NK-92 (cell line): ENCODE data around the gene IFT80.
"Not testable (repeated sequence)": the region's sequence is repeated elsewhere in the genome, so short reads cannot be mapped to it uniquely, and the experiment has no call there.

ENCODE experiments used
- DNase-seq: peaks from one replicate; lab custom pipeline; 2025; ENCODE audit not compliant: unreplicated experiment; lab: John Stamatoyannopoulos, UW

IFT80 gene

GRCh38 chr3:160280836-160281235 is 118.2 kb downstream of the IFT80 start:
- DNase-seq, result no peak

GRCh38 chr3:160279657-160280056 is 119.4 kb downstream of the IFT80 start:
- no peak for DNase-seq

GRCh38 chr3:160278210-160278609 is 120.8 kb downstream of the IFT80 start:
- no peak for DNase-seq

- no peak for DNase-seq
Measured at GRCh38 chr3:160265088-160265487, 133.9 kb downstream of the IFT80 start.

DNA sequence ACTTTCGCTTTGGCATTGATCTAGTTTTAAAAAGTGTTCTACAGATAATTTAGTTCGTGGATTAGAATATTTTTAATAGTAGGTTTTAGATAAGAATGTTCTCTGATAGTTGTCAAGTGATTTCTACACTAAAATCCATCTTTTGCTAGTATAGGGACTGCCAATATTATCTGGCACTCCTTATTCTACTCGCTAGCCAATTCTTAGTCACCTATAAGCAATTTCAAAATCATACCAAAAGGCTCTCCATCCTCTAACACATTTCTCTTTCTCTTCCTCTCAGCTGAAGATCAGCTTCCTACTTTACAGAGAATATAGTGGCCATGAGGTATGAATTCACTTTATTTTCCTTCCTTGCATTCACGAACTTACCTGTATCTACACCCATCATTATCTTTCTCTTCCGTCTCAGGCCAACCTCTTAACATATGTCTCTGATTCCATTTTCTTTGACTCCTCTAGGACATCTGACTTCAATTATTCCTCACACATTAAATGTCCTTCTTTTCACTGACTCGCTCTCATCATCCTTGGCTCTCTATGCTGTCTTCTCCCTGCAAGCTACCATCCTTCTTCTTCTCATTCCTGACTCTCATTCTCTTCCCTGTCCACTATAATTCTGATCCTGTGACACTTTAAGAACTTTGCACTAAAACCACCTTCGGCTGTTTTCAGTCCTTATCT is 138.3 kb downstream of the IFT80 start:
- DNase-seq, result no peak

- DNase-seq, result no peak
Measured at GRCh38 chr3:160259589-160259988, 139.4 kb downstream of the IFT80 start.

DNA sequence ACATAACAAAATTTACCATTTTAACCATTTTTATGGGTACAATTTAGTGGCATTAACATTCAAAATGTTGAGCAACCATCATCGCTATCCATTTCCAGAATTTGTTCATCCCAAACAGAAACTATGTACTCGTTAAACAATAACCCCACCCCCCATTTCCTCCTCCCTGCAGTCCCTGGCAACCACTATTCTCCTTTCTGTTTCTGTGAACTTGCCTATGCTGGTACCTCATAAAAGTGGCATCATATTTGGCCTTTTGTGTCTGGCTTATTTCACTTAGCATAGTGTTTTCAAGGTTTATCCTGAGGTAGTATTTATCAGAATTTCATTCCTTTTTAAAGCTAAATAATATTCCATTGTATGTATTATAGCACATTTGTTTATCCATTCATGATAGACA is 141.4 kb downstream of the IFT80 start:
- no peak for DNase-seq

DNA sequence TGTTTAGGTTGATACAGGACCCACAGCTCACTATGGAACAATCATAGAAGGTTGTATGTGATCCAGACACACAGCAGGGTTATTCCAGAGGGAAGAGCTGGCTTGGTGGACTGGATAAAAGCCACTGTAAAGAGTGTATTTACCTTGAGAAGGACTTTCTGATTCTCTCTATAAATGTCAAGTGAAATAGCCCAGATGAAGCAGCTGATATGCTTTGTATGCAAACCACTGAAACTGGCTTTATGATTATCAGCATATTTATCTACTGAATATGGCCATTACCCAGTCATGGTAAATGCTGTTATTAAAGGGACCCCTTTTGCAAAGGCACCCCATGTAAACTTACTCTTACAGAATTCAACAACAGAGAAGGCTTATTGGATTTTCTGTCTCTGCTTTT is 145.7 kb downstream of the IFT80 start:
- no peak for DNase-seq

- no peak for DNase-seq
Measured at GRCh38 chr3:160247766-160248165, 151.3 kb downstream of the IFT80 start.

DNA sequence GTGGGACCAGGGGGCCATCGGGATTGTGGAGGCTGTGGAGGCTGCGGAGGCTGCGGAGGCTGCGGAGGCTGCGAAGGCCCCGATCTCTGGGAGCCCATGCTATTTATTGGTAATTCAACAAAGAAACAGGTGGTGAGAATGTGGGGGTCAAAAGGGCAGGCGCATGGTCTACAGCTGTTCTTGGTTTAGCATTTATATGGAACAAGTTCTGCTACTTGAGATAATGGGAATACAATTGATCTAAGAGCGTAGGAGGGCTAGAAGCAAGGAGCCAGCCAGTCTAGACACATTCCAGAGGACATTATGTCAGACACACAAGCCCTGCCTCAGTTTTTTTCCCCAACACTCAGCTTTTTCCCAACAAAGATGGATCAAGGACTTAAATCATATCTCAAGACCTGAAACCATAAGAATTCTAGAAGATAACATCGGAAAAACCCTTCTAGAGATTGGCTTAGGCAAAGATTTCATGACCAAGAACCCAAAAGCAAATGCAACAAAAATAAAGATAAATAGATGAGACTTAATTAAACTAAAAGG is 153.7 kb downstream of the IFT80 start:
- no peak for DNase-seq

- DNase-seq, result not testable (repeated sequence)
Measured at GRCh38 chr3:160240719-160241118, 158.3 kb downstream of the IFT80 start.

- no peak for DNase-seq
Measured at GRCh38 chr3:160232014-160232413, 167.0 kb downstream of the IFT80 start.

DNA sequence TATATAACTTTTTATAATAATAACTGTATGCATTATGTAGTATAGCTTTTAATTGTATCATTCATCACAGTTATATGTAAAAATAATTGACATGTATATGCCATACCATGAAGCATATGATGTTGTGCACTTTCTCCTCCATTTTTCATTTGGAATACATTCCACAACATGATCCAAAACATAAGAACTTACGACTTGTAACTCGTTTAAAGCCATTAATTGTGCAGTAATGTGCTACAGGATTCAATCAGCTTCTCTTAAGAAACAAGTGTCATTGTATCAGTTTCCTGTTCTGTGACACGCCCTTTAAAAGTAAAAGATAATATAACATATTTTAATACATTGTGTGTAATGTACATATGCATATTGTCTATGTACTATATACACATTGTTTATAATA is 171.6 kb downstream of the IFT80 start:
- DNase-seq, result no peak

DNA sequence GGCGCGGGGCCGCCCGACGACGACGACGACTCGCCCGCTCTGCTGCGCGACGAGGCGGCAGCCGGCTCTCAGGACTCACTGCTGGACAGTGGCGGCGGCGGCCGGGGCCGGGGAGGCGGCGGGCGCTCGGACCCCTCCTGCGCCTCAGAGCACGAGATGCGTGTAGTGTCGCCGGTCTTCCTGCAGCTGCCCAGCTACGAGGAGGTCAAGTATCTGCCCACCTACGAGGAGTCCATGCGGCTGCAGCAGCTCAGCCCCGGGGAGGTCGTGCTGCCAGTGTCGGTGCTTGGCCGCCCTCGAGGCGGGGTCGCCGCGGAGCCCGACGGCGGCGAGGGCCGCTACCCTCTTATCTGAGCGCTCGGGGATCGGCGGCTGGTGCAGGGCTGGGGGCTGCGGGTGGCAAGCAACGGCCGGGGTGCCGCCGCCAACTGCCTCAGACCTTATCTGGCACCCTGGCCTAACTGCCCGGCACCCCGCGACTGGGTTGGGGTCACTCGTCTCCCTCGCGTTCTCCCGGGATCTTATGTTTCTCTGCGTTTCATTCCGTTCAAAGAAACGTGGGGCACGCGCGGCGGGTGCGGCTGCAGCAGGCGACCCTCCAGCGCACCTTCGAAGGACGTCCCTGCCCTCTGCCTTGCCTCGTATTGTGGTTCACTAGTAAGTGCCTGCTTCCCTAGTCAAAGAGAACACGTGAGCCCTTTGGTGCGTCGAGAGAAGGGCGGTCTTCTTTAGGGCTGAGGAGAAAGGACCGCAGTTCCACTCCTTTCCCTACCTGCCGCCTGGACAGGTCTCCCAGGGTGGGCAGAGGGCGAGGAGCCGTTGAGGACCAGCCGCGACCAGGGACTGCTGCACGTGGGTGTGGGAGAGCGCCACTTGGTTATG is 172.8 kb downstream of the IFT80 start:
- DNase-seq, result no peak

DNA sequence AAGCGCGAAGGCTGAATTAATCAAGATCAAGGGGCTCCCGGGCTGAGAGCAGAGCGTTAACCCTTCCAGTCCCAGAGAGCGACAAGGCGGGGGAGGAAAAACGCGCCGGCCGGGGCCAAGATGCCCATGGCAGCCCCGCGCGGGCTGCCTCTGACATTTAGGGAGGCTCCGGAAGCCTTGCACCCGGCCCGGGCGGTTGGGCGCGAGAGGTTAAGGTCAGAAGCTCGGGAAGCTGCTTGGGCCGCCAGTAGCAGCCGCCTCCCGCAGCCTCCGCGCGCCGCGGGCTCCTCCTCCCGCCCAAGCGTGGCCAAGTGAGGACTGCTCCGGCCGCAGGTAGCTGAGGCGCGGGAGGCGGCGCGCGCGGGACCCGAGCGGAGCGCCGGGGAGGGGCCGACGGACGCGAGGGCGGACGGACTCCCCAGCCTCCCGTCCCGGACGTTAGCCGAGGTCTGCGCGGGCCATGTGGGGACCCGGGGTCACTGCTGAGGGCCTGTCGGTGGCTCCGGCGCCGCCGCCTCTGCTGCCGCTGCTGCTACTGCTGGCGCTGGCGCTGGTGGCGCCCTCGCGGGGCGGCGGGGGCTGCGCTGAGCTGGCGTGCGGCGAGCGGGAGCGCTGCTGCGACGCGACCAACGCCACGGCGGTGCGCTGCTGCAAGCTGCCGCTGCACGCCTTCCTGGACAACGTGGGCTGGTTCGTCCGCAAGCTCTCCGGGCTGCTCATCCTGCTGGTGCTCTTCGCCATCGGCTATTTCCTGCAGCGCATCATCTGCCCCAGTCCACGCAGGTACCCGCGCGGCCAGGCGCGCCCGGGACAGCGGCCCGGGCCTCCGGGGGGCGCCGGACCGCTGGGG is 173.6 kb downstream of the IFT80 start, which contains the start of gene C3orf80:
C3orf80 (plus strand) TSS at position 247 of the 850 bp plus-strand sequence; CDS start at position 461, 214 bp downstream.
- DNase-seq, result no peak

- DNase-seq, result no peak
Measured at GRCh38 chr3:160224811-160225175, 174.2 kb downstream of the IFT80 start.

GRCh38 chr3:160224256-160224655 is 174.8 kb downstream of the IFT80 start:
- DNase-seq, result no peak

DNA sequence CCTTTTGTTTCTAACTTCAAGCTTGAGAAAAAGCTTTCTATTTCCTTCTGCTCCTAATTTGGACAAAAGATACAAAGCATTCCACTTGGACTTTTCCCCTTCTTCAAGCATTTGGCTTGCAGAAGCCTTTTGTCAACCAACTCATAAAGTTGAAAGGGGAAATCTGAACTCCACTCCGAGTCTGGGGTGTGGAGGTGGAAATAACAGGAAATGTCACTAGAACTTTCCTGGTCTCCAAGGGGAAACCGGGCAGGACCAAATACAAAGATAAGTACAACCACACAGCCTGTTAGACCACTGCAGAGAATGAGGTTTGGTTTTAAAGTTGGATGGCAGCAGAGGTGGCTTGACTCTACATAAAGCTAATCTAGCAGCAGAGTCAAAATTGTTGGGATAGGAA is 178.0 kb downstream of the IFT80 start:
- no peak for DNase-seq

DNA sequence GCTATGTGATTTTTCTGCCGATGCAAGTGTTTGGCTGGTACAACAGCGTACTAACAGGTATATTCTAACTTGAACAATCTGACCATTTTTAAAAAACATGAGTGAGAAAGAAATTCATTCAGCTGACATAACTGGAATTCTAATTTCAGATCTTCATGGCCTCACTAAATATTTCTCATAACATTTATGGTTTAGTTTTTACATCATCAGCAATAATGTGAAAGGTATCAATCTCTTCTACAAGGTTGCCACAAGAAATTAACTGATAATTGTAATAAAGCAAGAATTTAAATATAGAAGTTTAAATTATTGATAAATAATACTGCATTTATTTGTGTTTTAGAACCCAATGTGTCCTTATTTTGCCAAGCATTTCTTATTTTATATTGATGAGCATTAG is 179.0 kb downstream of the IFT80 start:
- DNase-seq, result no peak

DNA sequence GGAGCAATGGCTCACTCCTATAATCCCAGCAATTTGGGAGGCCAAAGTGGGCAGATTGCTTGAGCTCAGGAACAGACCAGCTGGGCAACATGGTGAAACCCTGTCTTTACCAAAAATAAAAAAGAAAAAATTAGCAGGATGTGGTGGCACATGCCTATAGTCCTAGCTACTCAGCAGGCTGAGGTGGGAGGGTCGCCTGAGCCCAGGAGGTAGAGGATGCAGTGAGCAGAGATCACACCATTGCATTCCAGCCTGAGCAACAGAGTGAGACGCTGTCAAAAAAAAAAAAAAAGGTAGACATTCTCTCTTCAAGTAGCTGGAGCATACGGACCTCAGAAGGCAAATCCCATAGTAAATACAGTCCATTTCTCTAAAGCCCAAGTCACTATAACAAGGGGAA is 180.9 kb downstream of the IFT80 start:
- DNase-seq, result no peak

- DNase-seq, result no peak
Measured at GRCh38 chr3:160217675-160218074, 181.3 kb downstream of the IFT80 start.
